ENCODE results near the gene TMEM11.

The TMEM11 gene

GRCh38 chr17:21177854-21178600 is 35.9 kb downstream of the TMEM11 start:
- no peak for DNase-seq

GRCh38 chr17:21177401-21177800 is 36.6 kb downstream of the TMEM11 start:
- DNase-seq = no peak

- DNase-seq = no peak
Measured at GRCh38 chr17:21176773-21177395, 37.1 kb downstream of the TMEM11 start.

GRCh38 chr17:21174713-21175112 is 39.2 kb downstream of the TMEM11 start:
- DNase-seq = no peak

GRCh38 chr17:21174186-21174585 is 39.8 kb downstream of the TMEM11 start:
- DNase-seq = no peak

GRCh38 chr17:21173543-21173942 is 40.4 kb downstream of the TMEM11 start:
- no peak for DNase-seq

GRCh38 chr17:21172846-21173245 is 41.1 kb downstream of the TMEM11 start:
- DNase-seq = no peak

- no peak for DNase-seq
Measured at GRCh38 chr17:21171970-21172510, 41.9 kb downstream of the TMEM11 start.

- no peak for DNase-seq
Measured at GRCh38 chr17:21171309-21171922, 42.5 kb downstream of the TMEM11 start.

GRCh38 chr17:21170809-21171208 is 43.2 kb downstream of the TMEM11 start:
- DNase-seq = no peak

- no peak for DNase-seq
Measured at GRCh38 chr17:21169496-21169895, 44.5 kb downstream of the TMEM11 start.

- DNase-seq = no peak
Measured at GRCh38 chr17:21168555-21168865, 45.5 kb downstream of the TMEM11 start.

- no peak for DNase-seq
Measured at GRCh38 chr17:21167303-21167702, 46.7 kb downstream of the TMEM11 start.

GRCh38 chr17:21166595-21167210 is 47.3 kb downstream of the TMEM11 start:
- DNase-seq = no peak

GRCh38 chr17:21165922-21166594 is 47.9 kb downstream of the TMEM11 start:
- DNase-seq = no peak

GRCh38 chr17:21164620-21165019 is 49.3 kb downstream of the TMEM11 start:
- DNase-seq = no peak

- no peak for DNase-seq
Measured at GRCh38 chr17:21164216-21164615, 49.7 kb downstream of the TMEM11 start.

- no peak for DNase-seq
Measured at GRCh38 chr17:21163101-21163500, 50.9 kb downstream of the TMEM11 start.

- no peak for DNase-seq
Measured at GRCh38 chr17:21162394-21162775, 51.6 kb downstream of the TMEM11 start.

GRCh38 chr17:21161498-21162393 is 52.2 kb downstream of the TMEM11 start:
- no peak for DNase-seq

GRCh38 chr17:21160401-21160800 is 53.6 kb downstream of the TMEM11 start:
- DNase-seq = no peak
